GM21390 (cell line): Measurements from ENCODE around the gene A4GNT.

Source experiments
- ATAC-seq: cut with Tn5 transposase; IDR thresholded peaks from one replicate; pipeline ENCODE4 v1.9.1; 2021; ENCODE audit not compliant: unreplicated experiment

The A4GNT gene

DNA sequence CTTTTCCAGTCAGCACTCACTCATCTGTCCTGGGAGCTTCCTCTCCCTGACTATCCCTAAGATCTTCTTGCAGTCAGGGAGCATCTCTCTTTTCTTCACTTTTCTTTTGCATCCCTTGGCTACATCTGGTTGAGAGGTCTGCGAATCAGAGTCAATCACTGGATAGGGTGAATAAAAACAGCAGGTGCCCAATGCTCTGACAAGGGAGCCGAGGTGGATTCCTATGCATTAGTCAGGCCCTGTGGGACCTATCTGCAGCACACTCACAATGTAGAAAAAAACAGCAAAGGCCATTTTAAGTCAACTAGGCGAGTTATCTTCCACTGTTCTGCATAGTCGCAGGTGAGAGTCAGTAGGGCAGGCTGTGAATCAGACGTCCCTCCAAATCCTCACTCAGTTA is 52.3 kb downstream of the A4GNT start:
- ATAC-seq: no peak

DNA sequence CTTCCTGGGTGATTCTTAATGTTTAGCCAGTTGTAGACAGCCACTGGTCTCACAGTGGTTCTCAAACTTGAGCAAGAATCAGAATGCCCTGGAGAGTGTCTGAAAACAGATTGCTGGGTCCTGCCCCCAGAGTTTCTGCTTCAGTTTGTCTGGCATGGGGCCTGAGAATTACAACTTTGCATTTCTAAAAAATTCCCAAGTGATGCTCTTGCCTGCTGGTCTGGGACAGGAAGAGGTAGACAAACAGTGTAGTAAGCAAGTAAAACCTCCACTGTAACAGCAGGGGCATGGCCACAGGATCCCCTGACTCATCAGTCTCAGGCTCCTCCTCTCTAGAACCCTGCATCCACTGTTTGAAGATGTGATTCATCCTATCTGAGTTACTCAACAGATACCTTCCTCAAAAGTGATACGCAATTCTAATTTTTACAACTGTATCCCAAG is 53.3 kb downstream of the A4GNT start:
- ATAC-seq: no peak

DNA sequence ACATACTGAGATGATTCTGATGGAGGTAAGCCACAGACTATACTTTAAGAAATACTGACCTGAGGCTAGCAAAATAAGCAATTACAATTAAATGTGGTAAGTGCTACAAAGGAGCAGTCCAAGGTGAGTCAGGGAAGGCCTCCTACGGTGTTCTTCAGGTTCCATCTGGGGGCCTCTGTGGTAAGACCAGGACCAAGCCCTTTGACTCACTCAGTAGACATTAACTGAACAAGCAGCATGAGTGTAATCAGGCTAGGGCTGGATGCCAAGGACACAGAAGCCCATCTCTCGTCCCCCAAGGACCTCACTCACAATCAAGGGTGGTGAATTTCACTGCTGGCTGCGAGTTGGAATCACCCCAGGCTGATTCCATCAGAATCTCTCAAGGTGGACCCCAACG is 54.1 kb downstream of the A4GNT start:
- no peak for ATAC-seq
